Caco-2 (cell line): Measurements from ENCODE around the gene CYP2U1. TPM values are rescaled to one million over a fixed set of nuclear protein-coding genes. Genes with fewer than 3 reads are reported as not detected.

Experiments used
- BruUV-seq: library from RNA; stranded (reverse); fragments of 400-500 nt; replicated peaks from 2 replicates; lab custom pipeline; 2021; lab: Mats Ljungman, UMichigan
- CTCF ChIA-PET: fragments of 300-600 bp; sonication (Branson Sonifier 250); formaldehyde crosslinking; loops from one replicate; lab custom pipeline; 2022; ENCODE audit warnings: antibody characterized with exemption; lab: Charles Lee
- POLR2A ChIA-PET: fragments of 300-600 bp; sonication (Branson Sonifier 250); formaldehyde crosslinking; loops from one replicate; lab custom pipeline; 2022; ENCODE audit warnings: antibody characterized with exemption; lab: Charles Lee
- DNase-seq, 2 experiments: peaks; one replicate each; pipeline versions ENCODE4 v3.0.0 to v3.0.0-alpha.2; 2020 to 2022
- H3K27me3 ChIP-seq: replicated peaks from 2 replicates; pipeline ENCODE4 v1.6.0; 2011; ENCODE audit warnings: low read length; ENCODE audit not compliant: control insufficient read depth, insufficient read depth
- H3K36me3 ChIP-seq: 2 replicates; pipeline ENCODE4 v1.5.1; 2011; ENCODE audit warnings: low read length; ENCODE audit not compliant: control insufficient read depth, insufficient read depth
- H3K4me1 ChIP-seq: fragments of 250-450 bp; sonication (Bioruptor Pico); 2 replicates; pipeline ENCODE4 v1.5.1; 2020; ENCODE audit warnings: mild to moderate bottlenecking
- H3K4me3 ChIP-seq: 2 replicates; pipeline ENCODE4 v1.5.1; 2011; ENCODE audit warnings: low read depth, mild to moderate bottlenecking, control low read depth, low read length
- H3K9me3 ChIP-seq: fragments of 250-450 bp; sonication (Bioruptor Pico); 2 replicates; pipeline ENCODE4 v1.5.1; 2020; ENCODE audit warnings: mild to moderate bottlenecking, moderate library complexity
- H3K27ac Mint-ChIP-seq: one replicate; pipeline ENCODE4 v1.8.0; 2022; ENCODE audit warnings: mixed read lengths; ENCODE audit not compliant: unreplicated experiment
- H3K27me3 Mint-ChIP-seq: one replicate; pipeline ENCODE4 v1.8.0; 2022; ENCODE audit warnings: mixed read lengths; ENCODE audit not compliant: insufficient read depth, unreplicated experiment
- H3K36me3 Mint-ChIP-seq: one replicate; pipeline ENCODE4 v1.8.0; 2022; ENCODE audit warnings: mild to moderate bottlenecking, mixed read lengths; ENCODE audit not compliant: insufficient read depth, unreplicated experiment
- H3K4me1 Mint-ChIP-seq: one replicate; pipeline ENCODE4 v1.8.0; 2022; ENCODE audit warnings: low read depth, mixed read lengths; ENCODE audit not compliant: unreplicated experiment
- H3K4me3 Mint-ChIP-seq: one replicate; pipeline ENCODE4 v1.8.0; 2022; ENCODE audit warnings: mild to moderate bottlenecking, moderate library complexity, mixed read lengths; ENCODE audit not compliant: unreplicated experiment
- H3K9me3 Mint-ChIP-seq: one replicate; pipeline ENCODE4 v1.8.0; 2022; ENCODE audit warnings: mixed read lengths; ENCODE audit not compliant: unreplicated experiment
- CTCF ChIP-seq, 2 experiments: fragments of 200-600 bp in 1 of 2; IDR thresholded peaks; 1 replicate in 1 of 2; 2 replicates in 1 of 2; pipeline versions ENCODE4 v1.5.1 to v1.8.0; 2011 to 2022; ENCODE audit warnings: antibody characterized with exemption in 1 of 2, control low read depth in 1 of 2, inconsistent platforms in 1 of 2, low read depth in 1 of 2, low read length in 1 of 2, mild to moderate bottlenecking in 1 of 2, moderate library complexity in 1 of 2; ENCODE audit not compliant: insufficient read depth in 1 of 2, severe bottlenecking in 1 of 2, unreplicated experiment in 1 of 2
- intact Hi-C: fragments of 100-400 bp; cut with micrococcal nuclease; formaldehyde crosslinking; loops from one replicate; pipeline ENCODE4 v1.10.0; 2022; ENCODE audit not compliant: unreplicated experiment
- total RNA-seq: library from RNA; stranded (reverse); gene quantifications from 2 replicates; pipeline ENCODE4 v1.2.3, GENCODE V29; 2022

The CYP2U1 gene
- total RNA-seq, 1 experiment from 2014 or later: 1.7 TPM

- no peak overlapping the region for H3K4me3 Mint-ChIP-seq
- Histone ChIP-seq H3K27me3 (no peaks in the 10 kb centered on the region), H3K4me1 (no peaks in the 10 kb centered on the region), H3K9me3 (no peaks in the 10 kb centered on the region), H3K36me3 (no peaks in the 10 kb centered on the region), H3K4me3 (no peak overlapping the region)
- POLR2A ChIA-PET: no interaction called here
- no peaks in the 10 kb centered on the region for H3K9me3 Mint-ChIP-seq
- no TSS peak for BruUV-seq
- H3K27me3 Mint-ChIP-seq: no peaks in the 10 kb centered on the region
- H3K27ac Mint-ChIP-seq: no peak overlapping the region
- no peak for DNase-seq
- CTCF ChIA-PET: no interaction called here
- peaks cover 7% of the 10 kb centered on the region for H3K4me1 Mint-ChIP-seq
- TF ChIP-seq CTCF (IDR thresholded peaks at IDR 0.05; ENCODE audit: insufficient read depth in 1 of 2, low read depth in 1 of 2, low read length in 1 of 2, severe bottlenecking in 1 of 2, unreplicated experiment in 1 of 2): no peak
- H3K36me3 Mint-ChIP-seq: no peaks in the 10 kb centered on the region
- intact Hi-C loops: no loop called here
Measured at GRCh38 chr4:107994894-107995293, 63.5 kb downstream of the CYP2U1 start.

- CTCF ChIA-PET: no interaction called here
- Histone ChIP-seq H3K4me3 (no peak overlapping the region), H3K9me3 (no peaks in the 10 kb centered on the region), H3K27me3 (no peaks in the 10 kb centered on the region), H3K4me1 (no peaks in the 10 kb centered on the region), H3K36me3 (no peaks in the 10 kb centered on the region)
- no peaks in the 10 kb centered on the region for H3K36me3 Mint-ChIP-seq
- no peak for DNase-seq
- H3K4me3 Mint-ChIP-seq: no peak overlapping the region
- peaks cover 14% of the 10 kb centered on the region for H3K9me3 Mint-ChIP-seq
- H3K27ac Mint-ChIP-seq: no peak overlapping the region
- TF ChIP-seq CTCF (IDR thresholded peaks at IDR 0.05; ENCODE audit: insufficient read depth in 1 of 2, low read depth in 1 of 2, low read length in 1 of 2, severe bottlenecking in 1 of 2, unreplicated experiment in 1 of 2): no peak
- no peaks in the 10 kb centered on the region for H3K27me3 Mint-ChIP-seq
- intact Hi-C loops: no loop called here
- BruUV-seq: no TSS peak
- POLR2A ChIA-PET: no interaction called here
- H3K4me1 Mint-ChIP-seq: no peaks in the 10 kb centered on the region
Measured at GRCh38 chr4:107996949-107997788, 65.8 kb downstream of the CYP2U1 start.

GRCh38 chr4:107997794-107998193, 66.4 kb downstream of the CYP2U1 start:
- CTCF ChIA-PET: no interaction called here
- no TSS peak for BruUV-seq
- POLR2A ChIA-PET: no interaction called here
- no peaks in the 10 kb centered on the region for H3K4me1 Mint-ChIP-seq
- no peak for TF ChIP-seq CTCF (IDR thresholded peaks at IDR 0.05; ENCODE audit: insufficient read depth in 1 of 2, low read depth in 1 of 2, low read length in 1 of 2, severe bottlenecking in 1 of 2, unreplicated experiment in 1 of 2)
- Histone ChIP-seq H3K4me3 (no peak overlapping the region), H3K36me3 (no peaks in the 10 kb centered on the region; the same call in 1 of the 2 replicates), H3K4me1 (no peaks in the 10 kb centered on the region), H3K27me3 (no peaks in the 10 kb centered on the region), H3K9me3 (no peaks in the 10 kb centered on the region)
- H3K27me3 Mint-ChIP-seq: no peaks in the 10 kb centered on the region
- no peak overlapping the region for H3K4me3 Mint-ChIP-seq
- H3K27ac Mint-ChIP-seq: no peak overlapping the region
- no peak for DNase-seq
- intact Hi-C loops: no loop called here
- peaks cover 14% of the 10 kb centered on the region for H3K9me3 Mint-ChIP-seq
- H3K36me3 Mint-ChIP-seq: no peaks in the 10 kb centered on the region
